H1 (cell line): ENCODE data around the gene ELL2. TPM values are rescaled to one million over a fixed set of nuclear protein-coding genes. Genes with fewer than 3 reads are reported as not detected.

ENCODE experiments used
- CTCF ChIA-PET: fragments of 300-600 bp; sonication (Branson Sonifier 250); formaldehyde crosslinking; loops from one replicate; lab custom pipeline; 2021; ENCODE audit not compliant: partially characterized antibody; lab: Charles Lee
- POLR2A ChIA-PET: fragments of 300-600 bp; sonication (Branson Sonifier 250); formaldehyde crosslinking; loops from one replicate; lab custom pipeline; 2021; ENCODE audit warnings: inconsistent platforms; ENCODE audit not compliant: partially characterized antibody; lab: Charles Lee
- DNase-seq, 2 experiments: peaks; one replicate each; pipeline versions ENCODE4 v3.0.0 to v3.0.0-alpha.2; 2010 to 2022; ENCODE audit warnings: low spot score in 2 of 2, low read depth in 1 of 2, mixed read lengths in 1 of 2
- FAIRE-seq: peaks from 2 replicates; lab custom pipeline; 2011; peaks lifted over from hg19 to GRCh38; lab: Jason Lieb, UNC
- H2AFZ ChIP-seq: 2 replicates; pipeline ENCODE4 v1.8.1; 2012; ENCODE audit warnings: low read length, inconsistent platforms
- H2AK5ac ChIP-seq: 2 replicates; pipeline ENCODE4 v1.6.1; 2013; ENCODE audit warnings: low read depth, low read length
- H2BK120ac ChIP-seq: replicated peaks from 2 replicates; pipeline ENCODE3; 2013; ENCODE audit warnings: low read depth, low read length, inconsistent platforms
- H2BK12ac ChIP-seq: 2 replicates; pipeline ENCODE4 v1.6.1; 2013; ENCODE audit warnings: low read depth, low read length
- H2BK15ac ChIP-seq: 2 replicates; pipeline ENCODE4 v1.6.1; 2013; ENCODE audit warnings: low read length
- H2BK20ac ChIP-seq: 2 replicates; pipeline ENCODE4 v1.6.1; 2013; ENCODE audit warnings: low read length
- H2BK5ac ChIP-seq: 2 replicates; pipeline ENCODE4 v1.6.1; 2013; ENCODE audit warnings: low read depth, low read length
- H3K14ac ChIP-seq: 2 replicates; pipeline ENCODE4 v1.6.1; 2013; ENCODE audit warnings: inconsistent platforms; ENCODE audit not compliant: insufficient read length
- H3K18ac ChIP-seq: 2 replicates; pipeline ENCODE4 v1.6.1; 2013; ENCODE audit warnings: low read length; ENCODE audit errors: extremely low read depth
- H3K23ac ChIP-seq: 2 replicates; pipeline ENCODE4 v1.6.1; 2013; ENCODE audit warnings: inconsistent platforms; ENCODE audit not compliant: insufficient read length
- H3K23me2 ChIP-seq: 2 replicates; pipeline ENCODE4 v1.6.1; 2013; ENCODE audit warnings: low read depth, low read length
- H3K27ac ChIP-seq: 2 replicates; pipeline ENCODE4 v1.6.1; 2011; ENCODE audit warnings: low read depth, low read length, inconsistent platforms
- H3K27me3 ChIP-seq, 4 experiments: replicated peaks in 1 of 4; 1 replicate in 1 of 4; 2 replicates in 3 of 4; pipeline versions ENCODE4 v1.6.1 to v1.8.1; 2011 to 2013; ENCODE audit warnings: low read length in 3 of 4, mild to moderate bottlenecking in 3 of 4, inconsistent platforms in 2 of 4, mixed read lengths in 2 of 4, moderate library complexity in 1 of 4; ENCODE audit not compliant: control insufficient read depth in 3 of 4, insufficient read depth in 3 of 4; ENCODE audit errors: extremely low read depth in 1 of 4
- H3K36me3 ChIP-seq, 4 experiments: 2 replicates each; pipeline versions ENCODE4 v1.6.1 to v1.8.1; 2011 to 2013; ENCODE audit warnings: mild to moderate bottlenecking in 4 of 4, low read length in 3 of 4, moderate library complexity in 2 of 4, control low read depth in 1 of 4, inconsistent platforms in 1 of 4; ENCODE audit not compliant: insufficient read depth in 4 of 4, control insufficient read depth in 2 of 4
- H3K4ac ChIP-seq: replicated peaks from 2 replicates; pipeline ENCODE3; 2013; ENCODE audit warnings: low read length, low read depth, mixed read lengths, inconsistent platforms; ENCODE audit not compliant: insufficient read length
- H3K4me1 ChIP-seq, 4 experiments: replicated peaks in 1 of 4; 1 replicate in 1 of 4; 2 replicates in 3 of 4; pipeline versions ENCODE4 v1.6.1 to v1.8.1; 2011 to 2013; ENCODE audit warnings: low read length in 3 of 4, inconsistent platforms in 2 of 4, mixed read lengths in 1 of 4; ENCODE audit not compliant: insufficient read depth in 4 of 4, control insufficient read depth in 3 of 4
- H3K4me2 ChIP-seq, 2 experiments: 2 replicates each; pipeline versions ENCODE4 v1.6.1 to v1.8.1; 2011 to 2013; ENCODE audit warnings: low read depth in 2 of 2, low read length in 2 of 2, control low read depth in 1 of 2, inconsistent platforms in 1 of 2, mild to moderate bottlenecking in 1 of 2; ENCODE audit not compliant: insufficient read depth in 1 of 2
- H3K4me3 ChIP-seq, 4 experiments: fragments of 200-600, 300-600 bp in 1 of 4; sonication (generic), shearing (Covaris generic), sonication (Bioruptor Twin) in 1 of 4; 2 replicates each; pipeline versions ENCODE4 v1.5.1 to v1.8.1; 2011 to 2016; ENCODE audit warnings: low read length in 4 of 4, low read depth in 3 of 4, control low read depth in 2 of 4, inconsistent platforms in 2 of 4, mild to moderate bottlenecking in 2 of 4, mixed read lengths in 1 of 4, moderate library complexity in 1 of 4; ENCODE audit not compliant: insufficient read depth in 2 of 4; ENCODE audit errors: extremely low read depth in 1 of 4
- H3K56ac ChIP-seq: replicated peaks from 2 replicates; pipeline ENCODE3; 2013; ENCODE audit warnings: low read depth, mild to moderate bottlenecking, mixed read lengths, low read length, inconsistent platforms; ENCODE audit not compliant: insufficient read length
- H3K79me1 ChIP-seq: 2 replicates; pipeline ENCODE4 v1.6.1; 2013; ENCODE audit warnings: low read depth, low read length, control low read depth
- H3K79me2 ChIP-seq, 2 experiments: 2 replicates each; pipeline versions ENCODE4 v1.6.1 to v1.8.1; 2012 to 2013; ENCODE audit warnings: low read length in 2 of 2, mild to moderate bottlenecking in 2 of 2, inconsistent platforms in 1 of 2; ENCODE audit not compliant: insufficient read depth in 2 of 2, control insufficient read depth in 1 of 2
- H3K9ac ChIP-seq, 4 experiments: replicated peaks in 1 of 4; 1 replicate in 1 of 4; 2 replicates in 3 of 4; pipeline versions ENCODE4 v1.6.1 to v1.8.1; 2011 to 2013; ENCODE audit warnings: low read depth in 3 of 4, low read length in 3 of 4, control low read depth in 2 of 4, mild to moderate bottlenecking in 2 of 4, moderate library complexity in 2 of 4, inconsistent platforms in 1 of 4; ENCODE audit errors: extremely low read depth in 1 of 4
- H3K9me3 ChIP-seq, 2 experiments: 2 replicates each; pipeline versions ENCODE4 v1.6.1 to v1.8.1; 2012 to 2013; ENCODE audit warnings: mild to moderate bottlenecking in 2 of 2, moderate library complexity in 2 of 2, control low read depth in 1 of 2, inconsistent platforms in 1 of 2, low read depth in 1 of 2, low read length in 1 of 2, mixed read lengths in 1 of 2; ENCODE audit not compliant: insufficient read depth in 2 of 2
- H4K20me1 ChIP-seq, 2 experiments: replicated peaks in 1 of 2; 2 replicates each; pipeline versions ENCODE3 to v1.8.1; 2011 to 2013; ENCODE audit warnings: inconsistent platforms in 2 of 2, low read length in 2 of 2, mild to moderate bottlenecking in 1 of 2; ENCODE audit not compliant: insufficient read depth in 2 of 2, control insufficient read depth in 1 of 2
- H4K5ac ChIP-seq: 2 replicates; pipeline ENCODE4 v1.6.1; 2013; ENCODE audit warnings: low read length, low read depth, mixed read lengths, inconsistent platforms; ENCODE audit not compliant: insufficient read length
- H4K8ac ChIP-seq: 2 replicates; pipeline ENCODE4 v1.8.0; 2013; ENCODE audit warnings: mild to moderate bottlenecking, moderate library complexity, low read length, inconsistent platforms; ENCODE audit not compliant: insufficient read depth; ENCODE audit errors: extremely low read depth
- H4K91ac ChIP-seq: replicated peaks from 2 replicates; pipeline ENCODE3; 2013; ENCODE audit warnings: low read length, mixed read lengths, inconsistent platforms; ENCODE audit not compliant: insufficient read length
- BCL11A ChIP-seq, 2 experiments: IDR thresholded peaks; one replicate each; pipeline ENCODE4 v1.6.1; 2011; ENCODE audit warnings: low read depth in 2 of 2, low read length in 2 of 2, mild to moderate bottlenecking in 2 of 2
- CBX5 ChIP-seq: fragments of 300-800, 300-1000 bp; sonication (generic); IDR thresholded peaks from 2 replicates; pipeline ENCODE4 v1.7.1; 2016; ENCODE audit warnings: antibody characterized with exemption, low read length, low read depth
- EP300 ChIP-seq, 2 experiments: IDR thresholded peaks; 1 replicate in 1 of 2; 2 replicates in 1 of 2; pipeline ENCODE4 v1.6.1; 2011 to 2012; ENCODE audit warnings: low read depth in 2 of 2, low read length in 2 of 2, mild to moderate bottlenecking in 2 of 2, borderline replicate concordance in 1 of 2, inconsistent platforms in 1 of 2, moderate library complexity in 1 of 2
- JUND ChIP-seq: IDR thresholded peaks from 2 replicates; pipeline ENCODE4 v1.6.1; 2011; ENCODE audit warnings: mild to moderate bottlenecking, improper control_type of control experiment, low read length
- KDM4A ChIP-seq: IDR thresholded peaks from one replicate; pipeline ENCODE4 v1.7.1; 2012; ENCODE audit warnings: low read depth, mild to moderate bottlenecking, moderate library complexity, low read length, inconsistent platforms; ENCODE audit not compliant: severe bottlenecking
- MAFK ChIP-seq: IDR thresholded peaks from 2 replicates; pipeline ENCODE4 v1.6.1; 2012; ENCODE audit warnings: low read depth, mild to moderate bottlenecking, improper control_type of control experiment, low read length
- POLR2A ChIP-seq, 2 experiments: IDR thresholded peaks; 1 replicate in 1 of 2; 2 replicates in 1 of 2; pipeline ENCODE4 v1.6.1; 2011; ENCODE audit warnings: low read depth in 2 of 2, low read length in 2 of 2, mild to moderate bottlenecking in 2 of 2; ENCODE audit errors: control extremely low read depth in 1 of 2
- POU5F1 ChIP-seq: IDR thresholded peaks from 2 replicates; pipeline ENCODE4 v1.6.1; 2011; ENCODE audit warnings: low read depth, mild to moderate bottlenecking, low read length, moderate library complexity
- RXRA ChIP-seq: IDR thresholded peaks from 2 replicates; pipeline ENCODE4 v1.6.1; 2011; ENCODE audit warnings: low read depth, mild to moderate bottlenecking, low read length, moderate library complexity; ENCODE audit not compliant: insufficient read depth
- SAP30 ChIP-seq: fragments of 300-600 bp; sonication (generic); IDR thresholded peaks from 2 replicates; pipeline ENCODE4 v1.7.1; 2012; ENCODE audit warnings: low read length, moderate library complexity, mild to moderate bottlenecking, inconsistent platforms; ENCODE audit not compliant: insufficient read depth, insufficient replicate concordance
- WGBS, 2 experiments: shearing (Covaris generic) in 1 of 2; methylation state at CpG; one replicate each; pipeline versions ENCODE4 v1.1.6 to v1.1.7; 2013 to 2015; ENCODE audit warnings: low lambda C conversion rate in 2 of 2, mixed read lengths in 2 of 2, inconsistent platforms in 1 of 2, low coverage in 1 of 2, missing lambda C conversion rate in 1 of 2; ENCODE audit not compliant: insufficient replicate concordance in 2 of 2, insufficient coverage in 1 of 2, insufficient read length in 1 of 2; ENCODE audit errors: extremely low coverage in 1 of 2, missing lambda C conversion rate in 1 of 2; 5-methylcytosine and 5-hydroxymethylcytosine counted together
- polyA plus RNA-seq, 7 experiments: library from polyadenylated mRNA; depleted of rRNA in 3 of 7; stranded (reverse) in 5 of 7; unstranded in 2 of 7; fragments of >200 nt in 5 of 7; fragments of 200-250 nt in 2 of 7; gene quantifications; 1 replicate in 5 of 7; 2 replicates in 1 of 7; 4 replicates in 1 of 7; pipeline versions ENCODE4 v1.2.1 to v1.2.3, GENCODE V29; 2011 to 2013; ENCODE audit warnings: missing spikeins in 2 of 7, mixed read lengths in 2 of 7
- total RNA-seq: library from RNA; stranded (reverse); fragmentation: NEBNext Ultra II Directional; extraction: Animal tissue kit (Norgen Biotek cat#: 25700); gene quantifications from 2 replicates; pipeline ENCODE4 v1.2.1, GENCODE V29; 2021
- TF ChIP-seq, protein P1 (sequence below): IDR thresholded peaks from 2 replicates; pipeline ENCODE4 v1.6.1; 2012; ENCODE audit warnings: inconsistent platforms

Gene ELL2
- total and polyA plus RNA-seq, 2 of the 8 experiments (the other 6 are each of a cell fraction or from before 2014, with no cell fraction given): 6.3 to 29.4 TPM

GRCh38 chr5:95880081-95880926 lies 81.3 kb downstream of the ELL2 start:
- Histone ChIP-seq H3K27ac (no peak overlapping the region), H3K4ac (no peak overlapping the region), H3K23me2 (no peaks in the 10 kb centered on the region), H3K4me2 (no peak overlapping the region), H4K91ac (no peak overlapping the region), H2AK5ac (no peak overlapping the region), H2BK12ac (no peak overlapping the region), H3K9ac (no peak overlapping the region), H3K9me3 (no peaks in the 10 kb centered on the region), H3K36me3 (no peaks in the 10 kb centered on the region), H3K56ac (no peak overlapping the region), H3K27me3 (no peaks in the 10 kb centered on the region), H4K20me1 (no peaks in the 10 kb centered on the region), H2BK5ac (no peak overlapping the region), H3K4me1 (no peaks in the 10 kb centered on the region; a peak in 1 of 7 replicates), H3K18ac (no peak overlapping the region), H3K14ac (no peak overlapping the region), H4K5ac (no peak overlapping the region), H3K4me3 (no peak overlapping the region), H3K79me2 (no peaks in the 10 kb centered on the region), H4K8ac (no peak overlapping the region), H2BK15ac (no peak overlapping the region), H2BK20ac (no peak overlapping the region), H3K23ac (no peak overlapping the region), H2BK120ac (no peak overlapping the region), H3K79me1 (no peaks in the 10 kb centered on the region), H2AFZ (no peak overlapping the region)
- ChIA-PET POLR2A (interaction anchor here (0.6 kb wide), 1 partner anchor 781 kb away, joined by 4 read pairs; no protein-coding TSS in a partner anchor), CTCF (interaction anchor here (0.6 to 4.9 kb wide), 5 partner anchors 11 to 465 kb away, joined by 3 to 34 read pairs (median 4); no protein-coding TSS in a partner anchor)
- DNase-seq: no peak
- WGBS, 2 experiments: 87% methylated on average over 5 of the region's 5 CpGs; no CpG with 5 or more reads in 1 of the 2 experiments
- FAIRE-seq: no peak
- TF ChIP-seq BCL11A (IDR thresholded peaks at IDR 0.05; ENCODE audit: low read depth in 2 of 2, low read length in 2 of 2) (no peak), CBX5 (no peak), SAP30 (no peak), MAFK (no peak), POU5F1 (no peak), EP300 (IDR thresholded peaks at IDR 0.05; ENCODE audit: borderline replicate concordance in 1 of 2, low read depth in 2 of 2, low read length in 2 of 2) (no peak), RXRA (no peak), POLR2A (IDR thresholded peaks at IDR 0.05; ENCODE audit: control extremely low read depth in 1 of 2, low read depth in 2 of 2, low read length in 2 of 2) (no peak), JUND (no peak), KDM4A (no peak)
- TF ChIP-seq, protein P1, sequence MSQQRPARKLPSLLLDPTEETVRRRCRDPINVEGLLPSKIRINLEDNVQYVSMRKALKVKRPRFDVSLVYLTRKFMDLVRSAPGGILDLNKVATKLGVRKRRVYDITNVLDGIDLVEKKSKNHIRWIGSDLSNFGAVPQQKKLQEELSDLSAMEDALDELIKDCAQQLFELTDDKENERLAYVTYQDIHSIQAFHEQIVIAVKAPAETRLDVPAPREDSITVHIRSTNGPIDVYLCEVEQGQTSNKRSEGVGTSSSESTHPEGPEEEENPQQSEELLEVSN: no peak
